Measurements from ENCODE around the gene MAGED2. TPM values are rescaled to one million over a fixed set of nuclear protein-coding genes. Genes with fewer than 3 reads are reported as not detected.
A peak's percentile ranks its signal among the peaks of the same experiment; 100 is the strongest.
"Not testable (repeated sequence)": the region's sequence is repeated elsewhere in the genome, so short reads cannot be mapped to it uniquely, and the experiment has no call there.

MAGED2 gene
- total and polyA plus RNA-seq, 2 experiments from 2014 or later = 253 to 274 TPM

DNA sequence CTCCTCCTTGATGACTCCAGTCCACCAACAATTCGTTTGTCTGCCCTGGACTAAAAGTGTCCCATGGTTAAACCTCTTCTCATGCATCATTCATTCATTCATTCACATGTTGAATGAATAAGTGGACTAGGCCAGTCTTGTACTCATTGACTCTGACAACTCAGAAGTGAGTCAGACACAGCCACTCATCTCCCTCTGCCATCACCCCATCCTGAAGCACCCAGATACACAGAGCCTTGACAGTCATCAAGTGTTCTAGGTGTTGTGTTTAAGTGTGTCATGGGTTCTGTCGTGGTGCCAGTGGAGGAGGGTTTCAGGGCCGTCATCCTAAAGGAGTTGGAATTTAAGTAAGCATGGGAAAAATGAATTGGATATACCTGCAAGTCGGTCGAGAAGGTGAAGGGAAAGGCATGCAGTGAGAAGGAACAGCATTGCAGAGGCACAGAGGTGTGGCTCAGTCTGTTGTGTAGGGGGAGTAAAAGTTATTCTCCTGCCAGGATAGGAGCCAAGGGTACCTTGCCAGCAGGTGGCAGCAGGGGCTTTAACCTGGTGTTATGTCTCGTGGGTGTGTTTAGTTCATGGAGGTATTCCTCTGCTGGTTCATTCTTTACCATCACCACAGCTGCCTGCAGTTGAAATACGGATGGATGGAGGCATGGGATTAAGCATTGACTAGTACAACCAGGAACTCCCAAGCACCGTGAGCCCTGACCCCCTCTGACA is 18.3 kb downstream of the MAGED2 start:
- Histone ChIP-seq H3K4me1 (ENCODE audit: insufficient read depth) (no peaks in the 10 kb centered on the region), H3K9me2 (ENCODE audit: insufficient read depth) (no peaks in the 10 kb centered on the region), H3F3A (ENCODE audit: insufficient read depth) (no peaks in the 10 kb centered on the region), H3K4me2 (ENCODE audit: unreplicated experiment) (no peak overlapping the region), H2AFZ (no peak overlapping the region), H3K27ac (no peak overlapping the region), H3K9ac (no peak overlapping the region), H4K20me1 (ENCODE audit: insufficient read depth) (no peaks in the 10 kb centered on the region), H3K27me3 (replicated peaks; ENCODE audit: insufficient read depth) (no peaks in the 10 kb centered on the region), H3K9me3 (ENCODE audit: low read depth) (no peaks in the 10 kb centered on the region), H3K79me2 (ENCODE audit: insufficient read depth) (no peaks in the 10 kb centered on the region), H3K4me3 (no peak overlapping the region), H3K36me3 (ENCODE audit: low read depth) (no peaks in the 10 kb centered on the region)
- TF ChIP-seq EZH2phosphoT487 (IDR thresholded peaks at IDR 0.05; ENCODE audit: insufficient read depth, low read depth) (no peak), EZH2 (IDR thresholded peaks at IDR 0.05; ENCODE audit: insufficient read depth, poor library complexity, severe bottlenecking) (no peak)
- 35 to 49% methylated on average over 7 to 8 of the region's 8 CpGs for WGBS, 2 experiments (ENCODE audit: low coverage in 1 of 2, low lambda C conversion rate in 2 of 2, missing lambda C conversion rate in 2 of 2)
- in situ Hi-C loops (cut with MboI) = no loop called here
- DNase-seq = peak; percentile 26

DNA sequence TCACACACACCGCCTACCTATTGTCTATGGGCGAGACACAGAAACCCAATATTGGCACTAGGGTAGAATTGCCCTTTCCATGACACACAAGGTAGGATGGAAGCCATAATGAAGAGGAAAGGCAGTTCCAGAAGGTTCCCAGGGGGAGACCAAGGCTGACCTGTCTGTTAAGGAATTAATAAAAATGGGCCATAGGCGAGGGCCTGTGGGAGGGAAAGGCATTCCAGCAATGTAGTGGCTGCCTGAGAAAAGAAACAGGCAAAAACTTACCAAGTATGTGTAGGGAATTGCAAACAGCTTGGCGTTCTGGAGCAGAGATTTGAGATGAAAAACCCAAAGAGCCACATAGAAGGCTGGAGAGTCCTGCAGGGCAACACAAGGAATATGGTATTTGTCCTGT is 19.1 kb downstream of the MAGED2 start:
- Histone ChIP-seq H3K36me3 (ENCODE audit: low read depth) (no peaks in the 10 kb centered on the region), H3K27ac (no peak overlapping the region), H3K4me3 (no peak overlapping the region), H3K27me3 (replicated peaks; ENCODE audit: insufficient read depth) (no peaks in the 10 kb centered on the region), H3K4me1 (ENCODE audit: insufficient read depth) (no peaks in the 10 kb centered on the region), H3K79me2 (ENCODE audit: insufficient read depth) (no peaks in the 10 kb centered on the region), H3K9ac (no peak overlapping the region), H4K20me1 (ENCODE audit: insufficient read depth) (no peaks in the 10 kb centered on the region), H3F3A (ENCODE audit: insufficient read depth) (no peaks in the 10 kb centered on the region), H2AFZ (no peak overlapping the region), H3K9me2 (ENCODE audit: insufficient read depth) (no peaks in the 10 kb centered on the region), H3K9me3 (ENCODE audit: low read depth) (no peaks in the 10 kb centered on the region), H3K4me2 (ENCODE audit: unreplicated experiment) (no peak overlapping the region)
- DNase-seq = no peak
- in situ Hi-C loops (cut with MboI) = no loop called here
- WGBS, 2 experiments (ENCODE audit: low coverage in 1 of 2, low lambda C conversion rate in 2 of 2, missing lambda C conversion rate in 2 of 2) = 65 to 67% methylated on average over 4 of the region's 4 CpGs
- TF ChIP-seq EZH2 (IDR thresholded peaks at IDR 0.05; ENCODE audit: insufficient read depth, poor library complexity, severe bottlenecking) (no peak), EZH2phosphoT487 (IDR thresholded peaks at IDR 0.05; ENCODE audit: insufficient read depth, low read depth) (no peak)

DNA sequence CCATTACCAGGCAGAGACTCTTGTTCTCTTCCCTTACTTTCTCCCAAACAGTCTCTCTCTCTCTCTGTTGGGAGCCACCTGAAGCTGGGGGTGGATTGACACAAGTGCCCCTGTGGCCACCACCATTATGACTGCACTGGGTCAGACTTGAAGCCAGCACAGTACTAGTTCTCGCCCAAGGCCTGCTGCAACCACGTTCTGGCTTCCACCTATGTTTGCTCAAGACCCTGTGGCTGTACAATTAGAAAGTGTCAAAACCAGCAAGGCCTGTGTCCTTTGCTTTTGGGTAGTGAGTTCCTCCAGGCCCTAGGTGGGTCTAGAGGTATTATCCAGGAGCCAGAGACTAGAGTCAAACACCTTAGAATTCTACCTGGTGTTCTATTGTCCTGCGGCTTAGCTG is 31.0 kb downstream of the MAGED2 start:
- Histone ChIP-seq H3K4me1 (ENCODE audit: insufficient read depth) (no peaks in the 10 kb centered on the region), H3K4me3 (no peak overlapping the region), H4K20me1 (ENCODE audit: insufficient read depth) (no peaks in the 10 kb centered on the region), H3F3A (ENCODE audit: insufficient read depth) (no peaks in the 10 kb centered on the region), H3K27ac (no peak overlapping the region), H3K27me3 (replicated peaks; ENCODE audit: insufficient read depth) (no peaks in the 10 kb centered on the region), H3K36me3 (ENCODE audit: low read depth) (no peaks in the 10 kb centered on the region), H3K9me3 (ENCODE audit: low read depth) (no peaks in the 10 kb centered on the region), H3K9me2 (ENCODE audit: insufficient read depth) (no peaks in the 10 kb centered on the region), H2AFZ (no peak overlapping the region), H3K79me2 (ENCODE audit: insufficient read depth) (no peaks in the 10 kb centered on the region), H3K9ac (no peak overlapping the region), H3K4me2 (ENCODE audit: unreplicated experiment) (no peak overlapping the region)
- in situ Hi-C loops (cut with MboI) = no loop called here
- DNase-seq = no peak
- WGBS, 2 experiments (ENCODE audit: low coverage in 1 of 2, low lambda C conversion rate in 2 of 2, missing lambda C conversion rate in 2 of 2) = 40 to 41% methylated on average over 2 to 3 of the region's 3 CpGs
- TF ChIP-seq EZH2 (IDR thresholded peaks at IDR 0.05; ENCODE audit: insufficient read depth, poor library complexity, severe bottlenecking) (no peak), EZH2phosphoT487 (IDR thresholded peaks at IDR 0.05; ENCODE audit: insufficient read depth, low read depth) (no peak)

DNA sequence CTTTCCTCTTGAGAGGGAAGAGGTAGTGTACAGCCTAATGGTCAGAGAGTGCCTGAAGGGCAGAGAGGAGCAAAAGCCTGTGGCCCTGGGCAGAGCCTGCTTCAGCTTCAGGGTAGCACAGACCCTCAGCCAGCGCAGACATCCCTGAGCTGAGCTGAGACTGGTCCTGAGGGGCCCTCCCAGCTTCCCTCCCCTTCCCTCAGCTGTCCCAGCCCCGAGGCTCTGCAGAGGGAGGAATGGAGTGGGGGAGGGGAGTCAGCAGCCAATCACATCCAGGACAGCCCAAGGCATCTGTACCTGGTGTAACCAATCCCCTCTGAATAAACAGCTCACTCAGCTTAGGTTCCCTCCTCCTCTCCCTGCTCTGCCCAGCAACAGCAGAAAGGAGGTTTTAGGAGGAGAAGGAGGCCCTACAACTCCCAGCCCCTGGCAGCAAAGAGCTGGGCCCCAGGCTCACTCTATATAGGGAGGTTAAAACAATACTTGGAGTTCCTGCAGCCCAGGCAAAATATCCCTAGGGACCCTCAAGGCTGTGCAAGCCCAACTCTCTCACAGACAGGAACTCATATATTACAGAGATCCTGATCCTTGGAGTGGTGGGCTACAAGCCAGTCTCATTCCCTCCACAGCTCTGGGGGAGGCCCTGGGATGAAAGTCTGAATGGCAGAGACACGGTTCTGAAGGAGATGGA is 33.8 kb downstream of the MAGED2 start:
- DNase-seq; H3K27ac ChIP-seq; H3K4me1 ChIP-seq (ENCODE audit: insufficient read depth); H2AFZ ChIP-seq; H3K79me2 ChIP-seq (ENCODE audit: insufficient read depth); H3K36me3 ChIP-seq (ENCODE audit: low read depth); H3F3A ChIP-seq (ENCODE audit: insufficient read depth); H3K9me3 ChIP-seq (ENCODE audit: low read depth); H3K4me2 ChIP-seq (ENCODE audit: unreplicated experiment); H3K9me2 ChIP-seq (ENCODE audit: insufficient read depth); H4K20me1 ChIP-seq (ENCODE audit: insufficient read depth); H3K4me3 ChIP-seq; H3K9ac ChIP-seq; in situ Hi-C loops (cut with MboI); H3K27me3 ChIP-seq (replicated peaks; ENCODE audit: insufficient read depth): not testable (repeated sequence)
- 0 to 10% methylated on average over 1 to 2 of the region's 3 CpGs for WGBS, 2 experiments (ENCODE audit: low coverage in 1 of 2, low lambda C conversion rate in 2 of 2, missing lambda C conversion rate in 2 of 2)

All from GM23248 (cell line).